NT2/D1 (cell line): ENCODE data around the gene SLC39A10.
A peak's percentile ranks its signal among the peaks of the same experiment; 100 is the strongest.
"Not testable (repeated sequence)": the region's sequence is repeated elsewhere in the genome, so short reads cannot be mapped to it uniquely, and the experiment has no call there.

Experiments
- DNase-seq: peaks from one replicate; pipeline ENCODE4 v3.0.0-alpha.2; 2011; ENCODE audit warnings: low read depth, low spot score
- H3K27me3 ChIP-seq: 2 replicates; pipeline ENCODE4 v1.6.0; 2011; ENCODE audit warnings: mild to moderate bottlenecking; ENCODE audit not compliant: insufficient read length, insufficient read depth
- H3K36me3 ChIP-seq: 2 replicates; pipeline ENCODE4 v1.6.1; 2011; ENCODE audit warnings: mild to moderate bottlenecking, low read length, mixed read lengths; ENCODE audit not compliant: insufficient read depth, insufficient read length
- H3K4me1 ChIP-seq: 2 replicates; pipeline ENCODE4 v1.5.1; 2011; ENCODE audit not compliant: insufficient read depth, insufficient read length
- H3K4me3 ChIP-seq: 2 replicates; pipeline ENCODE4 v1.5.1; 2011; ENCODE audit warnings: low read depth; ENCODE audit not compliant: insufficient read length
- H3K9ac ChIP-seq: 2 replicates; pipeline ENCODE4 v1.6.0; 2011; ENCODE audit warnings: low read depth; ENCODE audit not compliant: insufficient read length
- H3K9me3 ChIP-seq: 2 replicates; pipeline ENCODE4 v1.5.1; 2011; ENCODE audit warnings: mild to moderate bottlenecking, low read length; ENCODE audit not compliant: insufficient read depth
- SUZ12 ChIP-seq: IDR thresholded peaks from 2 replicates; pipeline ENCODE4 v1.6.1; 2011; ENCODE audit not compliant: insufficient read length, insufficient read depth; ENCODE audit errors: extremely low read depth
- YY1 ChIP-seq: IDR thresholded peaks from 2 replicates; pipeline ENCODE4 v1.6.1; 2011; ENCODE audit not compliant: insufficient read length, insufficient read depth
- ZNF274 ChIP-seq: IDR thresholded peaks from 2 replicates; pipeline ENCODE4 v1.6.1; 2011; ENCODE audit warnings: mild to moderate bottlenecking, low read depth, low read length

The SLC39A10 gene

GRCh38 chr2:195687320-195688086 lies 30.5 kb downstream of the SLC39A10 start:
- Histone ChIP-seq H3K36me3 (peaks cover 7% of the 10 kb centered on the region), H3K9ac (no peak overlapping the region), H3K9me3 (no peaks in the 10 kb centered on the region), H3K4me3 (no peak overlapping the region), H3K27me3 (no peaks in the 10 kb centered on the region), H3K4me1 (no peaks in the 10 kb centered on the region)
- TF ChIP-seq ZNF274, result no peak
- no peak for TF ChIP-seq SUZ12
- TF ChIP-seq YY1, result no peak
- no peak for DNase-seq

GRCh38 chr2:195692531-195692930 lies 35.5 kb downstream of the SLC39A10 start:
- DNase-seq, H3K9me3 ChIP-seq, H3K36me3 ChIP-seq, H3K9ac ChIP-seq, H3K4me1 ChIP-seq, H3K4me3 ChIP-seq, H3K27me3 ChIP-seq: not testable (repeated sequence)

GRCh38 chr2:195694553-195694952 lies 37.5 kb downstream of the SLC39A10 start:
- TF ChIP-seq ZNF274 (no peak), SUZ12 (no peak), YY1 (no peak)
- no peak for DNase-seq
- Histone ChIP-seq H3K4me1 (no peaks in the 10 kb centered on the region), H3K36me3 (no peaks in the 10 kb centered on the region), H3K27me3 (no peaks in the 10 kb centered on the region), H3K9ac (no peak overlapping the region), H3K4me3 (no peak overlapping the region), H3K9me3 (peaks cover under 1% of the 10 kb centered on the region)

- peak; percentile 18 for DNase-seq
- no peak overlapping the region for H3K9ac ChIP-seq
Measured at GRCh38 chr2:195695002-195695631, 38.1 kb downstream of the SLC39A10 start.

GRCh38 chr2:195696012-195696411 lies 39.0 kb downstream of the SLC39A10 start:
- no peak overlapping the region for H3K9ac ChIP-seq
- H3K4me1 ChIP-seq, result no peaks in the 10 kb centered on the region
- no peak for DNase-seq
- no peak overlapping the region for H3K4me3 ChIP-seq
- no peaks in the 10 kb centered on the region for H3K27me3 ChIP-seq
- H3K9me3 ChIP-seq, result peaks cover 11% of the 10 kb centered on the region
- H3K36me3 ChIP-seq, result no peaks in the 10 kb centered on the region
- TF ChIP-seq SUZ12 (no peak), YY1 (no peak), ZNF274 (no peak)

More at GRCh38 chr2:195695002-195695631, 38.1 kb downstream of the SLC39A10 start:
- no peak for TF ChIP-seq SUZ12
- no peak for TF ChIP-seq YY1
- TF ChIP-seq ZNF274, result no peak
- Histone ChIP-seq H3K27me3 (no peaks in the 10 kb centered on the region), H3K9me3 (peaks cover 7% of the 10 kb centered on the region), H3K36me3 (no peaks in the 10 kb centered on the region), H3K4me1 (no peaks in the 10 kb centered on the region), H3K4me3 (no peak overlapping the region)

GRCh38 chr2:195697681-195698220 lies 40.7 kb downstream of the SLC39A10 start:
- TF ChIP-seq YY1, result no peak
- TF ChIP-seq SUZ12, result no peak
- TF ChIP-seq ZNF274, result no peak
- Histone ChIP-seq H3K4me1 (no peaks in the 10 kb centered on the region), H3K36me3 (no peaks in the 10 kb centered on the region), H3K9ac (no peak overlapping the region), H3K27me3 (no peaks in the 10 kb centered on the region), H3K9me3 (peaks cover 11% of the 10 kb centered on the region), H3K4me3 (no peak overlapping the region)
- no peak for DNase-seq

- Histone ChIP-seq H3K9ac (no peak overlapping the region), H3K4me1 (no peaks in the 10 kb centered on the region), H3K4me3 (no peak overlapping the region), H3K27me3 (no peaks in the 10 kb centered on the region), H3K9me3 (peaks cover 11% of the 10 kb centered on the region), H3K36me3 (no peaks in the 10 kb centered on the region)
- no peak for TF ChIP-seq SUZ12
- no peak for TF ChIP-seq YY1
- no peak for TF ChIP-seq ZNF274
- no peak for DNase-seq
Measured at GRCh38 chr2:195700480-195700879, 43.5 kb downstream of the SLC39A10 start.
